IMR-90 (cell line): ENCODE measurements around the gene HEY2. TPM values are rescaled to one million over a fixed set of nuclear protein-coding genes. Genes with fewer than 3 reads are reported as not detected.

Experiments used
- ATAC-seq: fragments of 200-7000 bp; cut with Tn5 transposase; 2 replicates; pipeline ENCODE4 v1.9.1; 2020; ENCODE audit warnings: low read depth, mild to moderate bottlenecking, moderate library complexity
- BruUV-seq: library from RNA; stranded (reverse); fragments of 400-500 nt; replicated peaks from 2 replicates; lab custom pipeline; 2021; lab: Mats Ljungman, UMichigan
- CTCF ChIA-PET: fragments of 300-600 bp; formaldehyde crosslinking; extraction: SDS; loops from one replicate; lab custom pipeline; 2021; ENCODE audit warnings: antibody characterized with exemption; lab: Yijun Ruan, JAX
- POLR2A ChIA-PET: fragments of 300-600 bp; sonication (Branson Sonifier 250); formaldehyde crosslinking; loops from one replicate; lab custom pipeline; 2022; ENCODE audit warnings: antibody characterized with exemption; ENCODE audit not compliant: unreplicated experiment; lab: Charles Lee
- DNase-seq: peaks from one replicate; pipeline ENCODE4 v3.0.0; 2013
- H2AFZ ChIP-seq: replicated peaks from 2 replicates; pipeline ENCODE3; 2013; ENCODE audit warnings: low read length, mild to moderate bottlenecking; ENCODE audit not compliant: poor library complexity
- H2AK5ac ChIP-seq: 2 replicates; pipeline ENCODE4 v1.6.1; 2013; ENCODE audit warnings: low read depth, low read length, inconsistent platforms
- H2AK9ac ChIP-seq: replicated peaks from 2 replicates; pipeline ENCODE3; 2013; ENCODE audit warnings: mild to moderate bottlenecking, low read depth, low read length, moderate library complexity; ENCODE audit not compliant: poor library complexity
- H2BK120ac ChIP-seq: 2 replicates; pipeline ENCODE4 v1.6.1; 2013; ENCODE audit warnings: low read depth, low read length, inconsistent platforms
- H2BK15ac ChIP-seq: 3 replicates; pipeline ENCODE4 v1.6.1; 2013; ENCODE audit warnings: low read depth, low read length, inconsistent platforms
- H2BK20ac ChIP-seq: 2 replicates; pipeline ENCODE4 v1.6.1; 2013; ENCODE audit warnings: low read depth, mild to moderate bottlenecking, inconsistent platforms, low read length, moderate library complexity
- H2BK5ac ChIP-seq: 2 replicates; pipeline ENCODE4 v1.6.1; 2013; ENCODE audit warnings: mild to moderate bottlenecking, low read depth, low read length, inconsistent platforms; ENCODE audit not compliant: poor library complexity, severe bottlenecking
- H3K14ac ChIP-seq: replicated peaks from 2 replicates; pipeline ENCODE4 v1.6.1; 2013; ENCODE audit warnings: low read depth, low read length, inconsistent platforms
- H3K18ac ChIP-seq: 2 replicates; pipeline ENCODE4 v1.6.1; 2013; ENCODE audit warnings: low read depth, low read length, control low read depth
- H3K23ac ChIP-seq: 2 replicates; pipeline ENCODE4 v1.6.1; 2013; ENCODE audit warnings: low read depth, low read length, inconsistent platforms
- H3K27ac ChIP-seq: 2 replicates; pipeline ENCODE4 v1.5.1; 2013; ENCODE audit warnings: mild to moderate bottlenecking, control low read depth, low read length; ENCODE audit not compliant: insufficient read depth
- H3K27me3 ChIP-seq: 2 replicates; pipeline ENCODE4 v1.6.1; 2013; ENCODE audit warnings: low read length; ENCODE audit not compliant: control insufficient read depth, insufficient read depth
- H3K36me3 ChIP-seq: 2 replicates; pipeline ENCODE4 v1.6.1; 2013; ENCODE audit warnings: low read length, mixed read lengths; ENCODE audit not compliant: control insufficient read depth, insufficient read depth
- H3K4ac ChIP-seq: 2 replicates; pipeline ENCODE4 v1.6.1; 2013; ENCODE audit warnings: low read depth, low read length, inconsistent platforms
- H3K4me1 ChIP-seq: 2 replicates; pipeline ENCODE4 v1.6.1; 2013; ENCODE audit warnings: low read length, mixed read lengths; ENCODE audit not compliant: control insufficient read depth, insufficient read depth
- H3K4me2 ChIP-seq: 2 replicates; pipeline ENCODE4 v1.6.1; 2013; ENCODE audit warnings: low read depth, mild to moderate bottlenecking, control low read depth, low read length, moderate library complexity
- H3K4me3 ChIP-seq: 2 replicates; pipeline ENCODE4 v1.5.1; 2013; ENCODE audit warnings: low read depth, mild to moderate bottlenecking, control low read depth, low read length, moderate library complexity; ENCODE audit not compliant: insufficient read depth
- H3K56ac ChIP-seq: 2 replicates; pipeline ENCODE4 v1.6.1; 2013; ENCODE audit warnings: low read length, inconsistent platforms; ENCODE audit not compliant: insufficient read depth; ENCODE audit errors: extremely low read depth
- H3K79me1 ChIP-seq, 2 experiments: 2 replicates each; pipeline ENCODE4 v1.6.1; 2013; ENCODE audit warnings: low read length in 2 of 2, inconsistent platforms in 1 of 2, low read depth in 1 of 2
- H3K9ac ChIP-seq: 2 replicates; pipeline ENCODE4 v1.6.1; 2013; ENCODE audit warnings: low read depth, low read length, control low read depth
- H3K9me1 ChIP-seq: 2 replicates; pipeline ENCODE4 v1.6.1; 2013; ENCODE audit warnings: low read length, inconsistent platforms; ENCODE audit not compliant: insufficient read depth
- H3K9me3 ChIP-seq: 2 replicates; pipeline ENCODE4 v1.6.1; 2013; ENCODE audit warnings: low read length; ENCODE audit not compliant: control insufficient read depth, insufficient read depth
- H4K20me1 ChIP-seq: 2 replicates; pipeline ENCODE4 v1.6.1; 2013; ENCODE audit warnings: low read length, inconsistent platforms; ENCODE audit not compliant: insufficient read depth
- H4K5ac ChIP-seq: 2 replicates; pipeline ENCODE4 v1.6.1; 2013; ENCODE audit warnings: mild to moderate bottlenecking, low read depth, low read length, control low read depth
- H4K8ac ChIP-seq, 2 experiments: 2 replicates each; pipeline ENCODE4 v1.6.1; 2013; ENCODE audit warnings: low read depth in 2 of 2, low read length in 2 of 2, control low read depth in 1 of 2, inconsistent platforms in 1 of 2
- H4K91ac ChIP-seq: 2 replicates; pipeline ENCODE4 v1.6.1; 2013; ENCODE audit warnings: low read depth, low read length, inconsistent platforms; ENCODE audit not compliant: insufficient read depth
- BHLHE40 ChIP-seq: fragments of 150-350 bp; IDR thresholded peaks from 2 replicates; pipeline ENCODE4 v1.6.1; 2016; ENCODE audit warnings: mild to moderate bottlenecking, low read depth, low read length
- NFE2L2 ChIP-seq: fragments of 150-350 bp; IDR thresholded peaks from 2 replicates; pipeline ENCODE4 v1.6.1; 2016; ENCODE audit warnings: low read depth, mild to moderate bottlenecking, low read length
- POLR2A ChIP-seq: IDR thresholded peaks from 2 replicates; pipeline ENCODE4 v1.6.1; 2012; ENCODE audit warnings: mild to moderate bottlenecking, low read depth, low read length
- SMC3 ChIP-seq: fragments of 150-350 bp; IDR thresholded peaks from 2 replicates; pipeline ENCODE4 v1.6.1; 2016; ENCODE audit warnings: low read depth, mild to moderate bottlenecking, antibody characterized with exemption, low read length, moderate library complexity
- WGBS, 2 experiments: methylation state at CpG; one replicate each; pipeline versions ENCODE4 v1.1.5 to v1.1.7; 2013; ENCODE audit warnings: missing lambda C conversion rate in 2 of 2; ENCODE audit not compliant: insufficient read length in 1 of 2; ENCODE audit errors: extremely low coverage in 2 of 2; 5-methylcytosine and 5-hydroxymethylcytosine counted together
- dilution Hi-C: fragments of 300-500 bp; cut with HindIII; formaldehyde crosslinking; loops from one replicate; pipeline ENCODE4 v1.14.3; 2018; ENCODE audit warnings: low sequenced_read_pairs; ENCODE audit not compliant: unreplicated experiment
- in situ Hi-C: fragments of 300-500 bp; cut with MboI; formaldehyde crosslinking; loops from 3 replicates; pipeline ENCODE4 v1.14.3; 2019; ENCODE audit warnings: low sequenced_read_pairs, inconsistent platforms, mixed read lengths
- intact Hi-C: fragments of 100-400 bp; cut with micrococcal nuclease; formaldehyde crosslinking; loops from 2 replicates; pipeline ENCODE4 v1.10.0; 2022
- polyA plus RNA-seq, 3 experiments: library from polyadenylated mRNA; depleted of rRNA; stranded (reverse); fragments of >200 nt; gene quantifications; 2 replicates each; pipeline ENCODE4 v1.2.3, GENCODE V29; 2012; ENCODE audit warnings: low replicate concordance in 1 of 3
- total RNA-seq: library from RNA; depleted of rRNA; stranded (reverse); fragments of >200 nt; gene quantifications from 2 replicates; pipeline ENCODE4 v1.2.3, GENCODE V29; 2012

Gene HEY2
- total and polyA plus RNA-seq, 2 of the 4 experiments (the other 2 are of a cell fraction) = not detected

DNA sequence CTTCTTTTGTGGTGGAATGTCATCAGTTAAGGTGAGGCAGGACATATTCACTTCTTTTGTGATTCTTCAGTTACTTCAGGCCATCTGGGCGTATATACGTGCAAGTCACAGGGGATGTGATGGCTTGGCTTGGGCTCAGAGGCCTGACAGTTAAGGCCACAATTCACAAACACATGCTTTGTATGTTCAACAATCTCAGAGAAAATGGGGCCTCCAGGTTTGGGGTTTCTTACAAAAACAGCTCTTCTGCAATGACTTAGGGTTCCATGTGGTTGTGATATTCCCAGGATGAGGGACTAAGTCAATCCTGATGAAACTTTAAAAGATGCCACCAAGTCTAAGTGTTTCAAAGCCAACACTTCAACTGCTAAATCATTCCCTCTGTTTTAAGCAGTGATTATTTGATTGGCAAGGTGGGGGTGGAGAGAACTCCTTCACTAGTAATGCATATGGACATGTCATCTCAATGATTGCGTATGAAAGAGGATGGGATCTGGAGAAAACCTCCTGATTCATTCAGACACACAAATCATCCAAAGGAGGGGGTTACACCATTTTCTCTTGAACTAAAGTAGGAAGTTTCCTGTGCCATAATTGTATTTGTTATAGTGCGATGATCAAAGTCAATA lies 41.7 kb upstream of the HEY2 start:
- Histone ChIP-seq H3K4me2 (no peak overlapping the region), H2AFZ (no peak overlapping the region), H2BK15ac (no peak overlapping the region), H2AK9ac (no peak overlapping the region), H2BK120ac (no peak overlapping the region), H3K9ac (no peak overlapping the region), H4K20me1 (no peaks in the 10 kb centered on the region), H3K18ac (no peak overlapping the region), H2BK5ac (no peak overlapping the region), H3K4me3 (no peak overlapping the region), H4K8ac (no peak overlapping the region), H3K36me3 (no peaks in the 10 kb centered on the region), H3K4ac (no peak overlapping the region), H3K9me3 (no peaks in the 10 kb centered on the region), H2BK20ac (no peak overlapping the region), H3K4me1 (no peaks in the 10 kb centered on the region), H3K9me1 (no peaks in the 10 kb centered on the region), H2AK5ac (no peak overlapping the region), H3K27ac (no peak overlapping the region), H3K14ac (no peak overlapping the region), H3K79me1 (no peaks in the 10 kb centered on the region), H3K23ac (no peak overlapping the region), H3K27me3 (no peaks in the 10 kb centered on the region), H4K5ac (no peak overlapping the region), H3K56ac (no peak overlapping the region), H4K91ac (no peak overlapping the region)
- BruUV-seq = no TSS peak
- intact Hi-C loops = no loop called here
- in situ Hi-C loops = no loop called here
- ChIA-PET CTCF (no interaction called here), POLR2A (no interaction called here)
- TF ChIP-seq POLR2A (no peak), SMC3 (no peak), NFE2L2 (no peak), BHLHE40 (no peak)
- DNase-seq (no peak), ATAC-seq (no peak)
- dilution Hi-C loops = no loop called here
- WGBS, 2 experiments = no CpG with 5 or more reads among the region's 4 CpGs
